ENCODE data around the gene PRAF2.

GRCh38 chrX:49116716-49117115 lies 42.9 kb upstream of the PRAF2 start:
- no peak for TF ChIP-seq POLR2A (IDR thresholded peaks at IDR 0.05)
- TF ChIP-seq, protein P1, sequence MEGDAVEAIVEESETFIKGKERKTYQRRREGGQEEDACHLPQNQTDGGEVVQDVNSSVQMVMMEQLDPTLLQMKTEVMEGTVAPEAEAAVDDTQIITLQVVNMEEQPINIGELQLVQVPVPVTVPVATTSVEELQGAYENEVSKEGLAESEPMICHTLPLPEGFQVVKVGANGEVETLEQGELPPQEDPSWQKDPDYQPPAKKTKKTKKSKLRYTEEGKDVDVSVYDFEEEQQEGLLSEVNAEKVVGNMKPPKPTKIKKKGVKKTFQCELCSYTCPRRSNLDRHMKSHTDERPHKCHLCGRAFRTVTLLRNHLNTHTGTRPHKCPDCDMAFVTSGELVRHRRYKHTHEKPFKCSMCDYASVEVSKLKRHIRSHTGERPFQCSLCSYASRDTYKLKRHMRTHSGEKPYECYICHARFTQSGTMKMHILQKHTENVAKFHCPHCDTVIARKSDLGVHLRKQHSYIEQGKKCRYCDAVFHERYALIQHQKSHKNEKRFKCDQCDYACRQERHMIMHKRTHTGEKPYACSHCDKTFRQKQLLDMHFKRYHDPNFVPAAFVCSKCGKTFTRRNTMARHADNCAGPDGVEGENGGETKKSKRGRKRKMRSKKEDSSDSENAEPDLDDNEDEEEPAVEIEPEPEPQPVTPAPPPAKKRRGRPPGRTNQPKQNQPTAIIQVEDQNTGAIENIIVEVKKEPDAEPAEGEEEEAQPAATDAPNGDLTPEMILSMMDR (IDR thresholded peaks at IDR 0.05), result no peak
